SH-SY5Y (cell line): ENCODE results near the gene ARL2BP.

Experiments
- GATA2 ChIP-seq: IDR thresholded peaks from 2 replicates; pipeline ENCODE4 v1.6.1; 2011; ENCODE audit warnings: mild to moderate bottlenecking, low read depth, low read length
- GATA3 ChIP-seq: IDR thresholded peaks from 2 replicates; pipeline ENCODE4 v1.6.1; 2011; ENCODE audit warnings: low read depth, mild to moderate bottlenecking, low read length, moderate library complexity

DNA sequence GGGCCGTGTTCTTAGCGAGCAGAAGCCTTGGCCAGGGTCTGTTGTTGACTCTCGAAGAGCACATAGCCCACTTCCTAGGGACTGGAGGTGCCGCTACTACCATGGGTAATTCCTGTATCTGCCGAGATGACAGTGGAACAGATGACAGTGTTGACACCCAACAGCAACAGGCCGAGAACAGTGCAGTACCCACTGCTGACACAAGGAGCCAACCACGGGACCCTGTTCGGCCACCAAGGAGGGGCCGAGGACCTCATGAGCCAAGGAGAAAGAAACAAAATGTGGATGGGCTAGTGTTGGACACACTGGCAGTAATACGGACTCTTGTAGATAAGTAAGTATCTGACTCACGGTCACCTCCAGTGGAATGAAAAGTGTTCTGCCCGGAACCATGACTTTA is 40.4 kb upstream of the ARL2BP start:
- no peak for TF ChIP-seq GATA2
- TF ChIP-seq GATA3: no peak
